ENCODE measurements around the gene CPN1. TPM values are rescaled to one million over a fixed set of nuclear protein-coding genes. Genes with fewer than 3 reads are reported as not detected.

The CPN1 gene
- total and polyA plus RNA-seq, 2 experiments from 2014 or later = 0.32 TPM; not detected in 1

- H3K4me1 ChIP-seq (ENCODE audit: insufficient read depth) = no peaks in the 10 kb centered on the region
- H3K27ac Mint-ChIP-seq = no peak overlapping the region
- DNase-seq (ENCODE audit: low spot score) (no peak), ATAC-seq (no peak)
- H3K36me3 Mint-ChIP-seq (ENCODE audit: low read depth) = peaks cover 9% of the 10 kb centered on the region; the same call in 1 of the 3 replicates
- no peaks in the 10 kb centered on the region for H3K79me2 ChIP-seq (replicated peaks; ENCODE audit: insufficient read depth)
- no peaks in the 10 kb centered on the region for H3K9me2 ChIP-seq (ENCODE audit: insufficient read depth)
- H3F3A ChIP-seq (replicated peaks; ENCODE audit: low read depth) = no peaks in the 10 kb centered on the region
- peaks cover 11% of the 10 kb centered on the region for H3K4me1 Mint-ChIP-seq
- H3K4me3 Mint-ChIP-seq = no peak overlapping the region
- no peak overlapping the region for H3K4me2 ChIP-seq
- H3K27me3 Mint-ChIP-seq (ENCODE audit: insufficient read depth, low read depth, poor library complexity) = peaks cover 4% of the 10 kb centered on the region
- H3K4me3 ChIP-seq = no peak overlapping the region
- peak overlapping the region; percentile 9; the same call in 1 of the 2 replicates for H2AFZ ChIP-seq
- H3K27ac ChIP-seq (ENCODE audit: low read depth) = no peak overlapping the region
- H3K36me3 ChIP-seq (ENCODE audit: insufficient read depth) = no peaks in the 10 kb centered on the region; the same call in 1 of the 2 replicates
- no peak for TF ChIP-seq JUNB (IDR thresholded peaks at IDR 0.05; ENCODE audit: unreplicated experiment)
- no peak for TF ChIP-seq REST (IDR thresholded peaks at IDR 0.05; ENCODE audit: unreplicated experiment)
- TF ChIP-seq ETS1 (IDR thresholded peaks at IDR 0.05) = no peak
- no peak for TF ChIP-seq NANOG (IDR thresholded peaks at IDR 0.05; ENCODE audit: borderline replicate concordance)
- no peak for TF ChIP-seq EZH2phosphoT487 (IDR thresholded peaks at IDR 0.05; ENCODE audit: unreplicated experiment)
- no peak for TF ChIP-seq ZNF331 (CRISPR knock-in tag; IDR thresholded peaks at IDR 0.05; ENCODE audit: low read depth)
- no peaks in the 10 kb centered on the region for H4K20me1 ChIP-seq (replicated peaks; ENCODE audit: insufficient read depth)
- peaks cover 18% of the 10 kb centered on the region for H3K9me3 Mint-ChIP-seq
- no peaks in the 10 kb centered on the region for H3K27me3 ChIP-seq (ENCODE audit: insufficient read depth)
These were observed 25.2 kb upstream of the CPN1 start for GRCh38 chr10:100106865-100107264.

GRCh38 chr10:100104300-100104699 is 22.6 kb upstream of the CPN1 start:
- Histone ChIP-seq H3K79me2 (replicated peaks; ENCODE audit: insufficient read depth) (no peaks in the 10 kb centered on the region), H4K20me1 (replicated peaks; ENCODE audit: insufficient read depth) (no peaks in the 10 kb centered on the region), H3K9me2 (ENCODE audit: insufficient read depth) (no peaks in the 10 kb centered on the region), H3K4me1 (ENCODE audit: insufficient read depth) (no peaks in the 10 kb centered on the region), H3K4me2 (no peak overlapping the region), H3K27me3 (ENCODE audit: insufficient read depth) (no peaks in the 10 kb centered on the region), H3K4me3 (no peak overlapping the region), H3K27ac (ENCODE audit: low read depth) (no peak overlapping the region), H3K36me3 (ENCODE audit: insufficient read depth) (no peaks in the 10 kb centered on the region; the same call in 1 of the 2 replicates), H2AFZ (no peak overlapping the region), H3F3A (replicated peaks; ENCODE audit: low read depth) (no peaks in the 10 kb centered on the region)
- Mint-ChIP-seq H3K36me3 (ENCODE audit: low read depth) (peaks cover 9% of the 10 kb centered on the region; the same call in 1 of the 3 replicates), H3K4me1 (peaks cover 8% of the 10 kb centered on the region), H3K9me3 (peaks cover 18% of the 10 kb centered on the region), H3K27me3 (ENCODE audit: insufficient read depth, low read depth, poor library complexity) (no peaks in the 10 kb centered on the region), H3K27ac (no peak overlapping the region), H3K4me3 (no peak overlapping the region)
- ATAC-seq (no peak), DNase-seq (ENCODE audit: low spot score) (no peak)
- no peak for TF ChIP-seq REST (IDR thresholded peaks at IDR 0.05; ENCODE audit: unreplicated experiment)
- no peak for TF ChIP-seq ZNF331 (CRISPR knock-in tag; IDR thresholded peaks at IDR 0.05; ENCODE audit: low read depth)
- no peak for TF ChIP-seq CTCF (conservative IDR thresholded peaks at IDR 0.05; ENCODE audit: low read depth in 2 of 2)
- no peak for TF ChIP-seq ZNF114 (CRISPR knock-in tag; IDR thresholded peaks at IDR 0.05)
- TF ChIP-seq NANOG (IDR thresholded peaks at IDR 0.05; ENCODE audit: borderline replicate concordance) = no peak
- TF ChIP-seq JUNB (IDR thresholded peaks at IDR 0.05; ENCODE audit: unreplicated experiment) = no peak
- TF ChIP-seq ETS1 (IDR thresholded peaks at IDR 0.05) = no peak
- no peak for TF ChIP-seq EZH2 (IDR thresholded peaks at IDR 0.05; ENCODE audit: low read depth, unreplicated experiment)
- TF ChIP-seq CREB1 (CRISPR knock-in tag; IDR thresholded peaks at IDR 0.05; ENCODE audit: low read depth) = no peak
- TF ChIP-seq EZH2phosphoT487 (IDR thresholded peaks at IDR 0.05; ENCODE audit: unreplicated experiment) = no peak
